HT1080 (cell line): ENCODE measurements around the gene CPNE6. TPM values are rescaled to one million over a fixed set of nuclear protein-coding genes. Genes with fewer than 3 reads are reported as not detected.
"Not testable (repeated sequence)": the region's sequence is repeated elsewhere in the genome, so short reads cannot be mapped to it uniquely, and the experiment has no call there.

Experiments used
- DNase-seq: peaks from one replicate; pipeline ENCODE4 v3.0.0-alpha.2; 2015; ENCODE audit warnings: low read depth
- total RNA-seq: library from RNA; depleted of rRNA; stranded (reverse); fragments of >200 nt; shearing (Covaris generic); gene quantifications from 2 replicates; pipeline ENCODE4 v1.2.3, GENCODE V29; 2014

CPNE6 gene
- total RNA-seq, 1 experiment from 2014 or later: not detected

- no peak for DNase-seq
These were observed 31.1 kb downstream of the CPNE6 start for GRCh38 chr14:24102357-24103048.

DNA sequence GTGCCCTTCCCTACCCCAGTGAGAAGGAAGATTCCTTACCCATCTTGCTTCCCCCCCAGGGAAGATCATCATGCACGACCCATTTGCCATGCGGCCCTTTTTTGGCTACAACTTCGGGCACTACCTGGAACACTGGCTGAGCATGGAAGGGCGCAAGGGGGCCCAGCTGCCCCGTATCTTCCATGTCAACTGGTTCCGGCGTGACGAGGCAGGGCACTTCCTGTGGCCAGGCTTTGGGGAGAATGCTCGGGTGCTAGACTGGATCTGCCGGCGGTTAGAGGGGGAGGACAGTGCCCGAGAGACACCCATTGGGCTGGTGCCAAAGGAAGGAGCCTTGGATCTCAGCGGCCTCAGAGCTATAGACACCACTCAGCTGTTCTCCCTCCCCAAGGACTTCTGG is 32.1 kb downstream of the CPNE6 start:
- DNase-seq: no peak

DNA sequence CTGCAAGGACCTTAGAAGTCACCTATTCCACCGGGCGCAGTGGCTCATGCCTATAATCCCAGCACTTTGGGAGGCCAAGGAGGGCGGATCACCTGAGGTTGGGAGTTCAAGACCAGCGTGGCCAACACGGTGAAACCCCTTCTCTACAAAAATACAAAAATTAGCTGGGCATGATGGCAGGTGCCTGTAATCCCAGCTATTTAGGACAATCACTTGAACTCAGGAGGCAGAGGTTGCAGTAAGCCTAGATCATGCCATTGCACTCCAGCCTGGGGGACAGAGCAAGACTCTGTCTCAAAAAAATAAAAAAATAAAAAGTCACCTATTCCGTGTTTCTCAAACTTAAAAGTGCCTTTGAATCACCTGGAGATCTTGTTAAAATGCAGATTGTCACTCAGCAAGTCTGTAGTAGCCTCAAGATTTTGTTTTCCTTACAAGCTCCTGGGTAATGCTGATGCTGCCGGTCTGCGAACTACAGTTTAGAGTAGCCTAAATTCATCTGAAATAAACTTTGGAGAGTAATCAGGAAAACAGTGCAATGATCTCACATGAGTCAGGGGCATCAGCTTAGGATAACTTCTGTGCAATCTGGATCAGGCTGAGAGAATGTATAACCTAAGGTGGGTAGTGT is 34.4 kb downstream of the CPNE6 start:
- not testable (repeated sequence) for DNase-seq

- no peak for DNase-seq
These were observed 35.4 kb downstream of the CPNE6 start for GRCh38 chr14:24106672-24107271.

- no peak for DNase-seq
These were observed 37.0 kb downstream of the CPNE6 start for GRCh38 chr14:24108336-24108874.

GRCh38 chr14:24110060-24110459 is 38.7 kb downstream of the CPNE6 start:
- DNase-seq: no peak

DNA sequence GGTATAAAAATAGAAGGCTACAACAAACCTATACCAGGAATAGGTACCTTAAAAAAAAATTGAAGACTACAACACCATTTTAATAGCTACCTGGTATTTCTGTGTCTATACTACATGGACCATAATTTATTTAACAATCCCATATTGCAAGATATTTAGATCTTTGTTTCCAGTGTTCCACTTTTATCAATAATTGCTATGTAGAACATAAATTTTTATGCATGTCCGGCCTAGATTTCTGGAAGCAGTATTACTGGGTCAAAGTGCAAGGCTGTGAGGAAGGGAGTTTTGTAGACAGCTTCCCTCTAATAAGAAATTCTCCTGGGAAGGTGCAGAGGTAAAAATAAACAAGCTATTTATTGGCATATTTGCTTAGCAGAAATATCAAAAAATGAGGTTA is 39.2 kb downstream of the CPNE6 start:
- no peak for DNase-seq

GRCh38 chr14:24113379-24113800 is 42.0 kb downstream of the CPNE6 start:
- DNase-seq: no peak

- peak; percentile 89 for DNase-seq
These were observed 42.6 kb downstream of the CPNE6 start for GRCh38 chr14:24113801-24114531.

DNA sequence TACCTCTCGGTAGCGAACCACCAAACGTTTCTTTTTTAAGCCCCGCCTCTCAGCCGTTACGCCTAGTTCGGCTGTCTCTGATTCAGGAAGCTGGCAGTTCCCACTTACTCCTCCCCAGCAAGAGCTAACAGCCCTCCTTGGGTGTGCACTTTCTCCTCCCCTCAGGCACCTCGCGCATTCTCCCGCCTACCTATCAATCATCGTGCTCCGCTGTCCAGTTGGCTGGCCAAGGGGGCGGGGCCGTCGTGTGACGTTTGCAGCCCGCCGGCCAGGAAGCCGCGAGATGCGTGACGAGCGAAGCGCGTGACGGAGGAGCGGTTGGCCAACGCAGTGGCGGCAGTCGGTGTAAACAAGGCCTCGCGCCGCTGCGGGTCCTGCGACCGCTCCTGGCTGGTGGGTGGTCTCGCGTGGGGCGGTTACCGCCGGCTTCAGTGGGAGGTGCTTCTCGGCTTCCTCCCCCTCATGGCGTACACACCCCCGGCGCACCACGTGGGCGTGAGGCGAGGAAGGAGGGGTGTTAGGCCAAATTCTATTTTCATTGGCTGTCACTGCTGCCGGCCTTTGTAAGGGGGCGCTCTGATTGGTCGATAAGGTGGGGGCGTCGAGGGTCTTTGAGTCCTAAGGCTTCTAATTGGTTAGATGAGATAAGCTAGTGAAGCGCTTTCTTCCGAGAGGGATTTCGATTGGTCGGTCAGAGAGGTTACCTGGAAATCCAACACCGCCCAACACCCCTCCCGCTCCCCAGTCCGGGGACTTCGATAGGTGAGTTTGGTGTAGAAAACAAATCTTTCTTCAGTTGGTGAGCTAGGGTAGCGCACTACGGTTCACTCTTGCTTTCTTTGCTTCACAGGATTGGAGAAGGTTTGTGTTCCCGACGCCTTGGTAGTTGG is 43.4 kb downstream of the CPNE6 start, which contains the start of the genes DCAF11 and NRL:
Gene DCAF11, plus strand, starts transcription at position 246 of the 890 bp plus-strand sequence. CDS start 818 bp downstream, outside the sequence.
Gene NRL, minus strand, starts transcription at position 418 of the 890 bp plus-strand sequence. CDS start 32,101 bp downstream, outside the sequence.
- DNase-seq: peak; percentile 100

DNA sequence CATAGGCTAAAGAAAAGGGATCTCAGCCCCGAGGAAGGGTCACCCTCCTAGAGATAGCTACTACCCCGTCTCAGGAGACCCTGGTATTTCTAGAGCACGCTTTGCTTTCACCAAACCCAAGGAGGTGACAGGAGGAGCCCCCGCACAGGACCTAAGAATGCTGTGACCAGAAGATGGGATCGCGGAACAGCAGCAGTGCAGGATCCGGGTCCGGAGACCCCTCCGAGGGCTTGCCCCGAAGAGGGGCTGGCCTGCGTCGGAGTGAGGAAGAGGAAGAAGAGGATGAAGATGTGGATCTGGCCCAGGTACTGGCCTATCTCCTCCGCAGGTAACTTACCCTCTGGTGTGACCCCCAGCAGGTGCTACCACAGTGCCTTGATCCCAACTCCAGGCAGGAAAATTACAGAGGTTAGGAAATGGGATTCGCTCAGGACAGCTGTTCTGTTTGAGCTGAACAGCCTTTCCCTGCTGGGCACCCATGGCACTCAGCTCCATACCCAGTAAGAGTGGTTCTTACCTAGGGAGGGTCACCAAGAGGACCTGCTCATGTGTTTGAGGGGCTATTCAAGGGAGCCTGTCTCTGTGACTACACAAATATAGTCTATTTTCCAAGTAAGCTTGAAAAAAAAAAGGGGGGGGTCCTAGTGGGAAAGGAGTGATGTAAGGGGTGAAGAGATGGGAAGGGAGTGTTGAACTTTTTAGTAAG is 44.2 kb downstream of the CPNE6 start:
- no peak for DNase-seq

GRCh38 chr14:24116128-24116814 is 44.9 kb downstream of the CPNE6 start:
- no peak for DNase-seq

DNA sequence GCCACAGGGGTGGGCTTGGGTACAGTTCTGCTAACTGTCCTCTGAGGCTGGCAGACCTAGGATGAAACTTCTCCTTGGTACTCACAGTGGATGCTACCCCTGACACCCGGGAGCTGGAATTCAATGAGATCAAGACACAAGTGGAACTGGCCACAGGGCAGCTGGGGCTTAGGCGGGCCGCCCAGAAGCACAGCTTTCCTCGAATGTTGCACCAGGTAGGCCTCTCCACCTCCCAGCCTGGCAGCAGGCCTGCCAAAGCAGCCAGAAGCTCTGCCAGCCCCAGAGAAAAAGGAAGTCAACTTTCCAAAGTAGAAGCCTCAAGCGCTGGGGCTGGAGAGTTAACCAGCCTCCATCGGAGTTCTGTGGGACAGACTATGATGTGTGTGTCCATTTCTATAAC is 45.8 kb downstream of the CPNE6 start:
- no peak for DNase-seq

- DNase-seq: no peak
These were observed 48.3 kb downstream of the CPNE6 start for GRCh38 chr14:24119691-24120090.

- DNase-seq: no peak
These were observed 49.8 kb downstream of the CPNE6 start for GRCh38 chr14:24121210-24121609.

- no peak for DNase-seq
These were observed 51.1 kb downstream of the CPNE6 start for GRCh38 chr14:24122416-24122815.

DNA sequence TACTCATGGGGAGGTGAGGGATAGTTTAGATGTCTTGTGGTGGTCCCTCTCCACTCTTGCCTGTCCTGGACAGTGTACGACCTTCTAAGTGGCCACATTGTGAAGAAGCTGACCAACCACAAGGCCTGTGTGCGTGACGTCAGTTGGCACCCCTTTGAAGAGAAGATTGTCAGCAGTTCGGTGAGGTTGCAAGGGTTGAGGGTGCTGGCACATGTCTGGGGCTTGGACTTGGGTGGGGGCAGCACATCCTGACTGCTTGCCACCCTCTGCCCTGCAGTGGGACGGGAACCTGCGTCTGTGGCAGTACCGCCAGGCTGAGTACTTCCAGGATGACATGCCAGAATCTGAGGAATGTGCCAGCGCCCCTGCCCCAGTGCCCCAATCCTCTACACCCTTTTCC is 51.5 kb downstream of the CPNE6 start:
- DNase-seq: no peak

DNA sequence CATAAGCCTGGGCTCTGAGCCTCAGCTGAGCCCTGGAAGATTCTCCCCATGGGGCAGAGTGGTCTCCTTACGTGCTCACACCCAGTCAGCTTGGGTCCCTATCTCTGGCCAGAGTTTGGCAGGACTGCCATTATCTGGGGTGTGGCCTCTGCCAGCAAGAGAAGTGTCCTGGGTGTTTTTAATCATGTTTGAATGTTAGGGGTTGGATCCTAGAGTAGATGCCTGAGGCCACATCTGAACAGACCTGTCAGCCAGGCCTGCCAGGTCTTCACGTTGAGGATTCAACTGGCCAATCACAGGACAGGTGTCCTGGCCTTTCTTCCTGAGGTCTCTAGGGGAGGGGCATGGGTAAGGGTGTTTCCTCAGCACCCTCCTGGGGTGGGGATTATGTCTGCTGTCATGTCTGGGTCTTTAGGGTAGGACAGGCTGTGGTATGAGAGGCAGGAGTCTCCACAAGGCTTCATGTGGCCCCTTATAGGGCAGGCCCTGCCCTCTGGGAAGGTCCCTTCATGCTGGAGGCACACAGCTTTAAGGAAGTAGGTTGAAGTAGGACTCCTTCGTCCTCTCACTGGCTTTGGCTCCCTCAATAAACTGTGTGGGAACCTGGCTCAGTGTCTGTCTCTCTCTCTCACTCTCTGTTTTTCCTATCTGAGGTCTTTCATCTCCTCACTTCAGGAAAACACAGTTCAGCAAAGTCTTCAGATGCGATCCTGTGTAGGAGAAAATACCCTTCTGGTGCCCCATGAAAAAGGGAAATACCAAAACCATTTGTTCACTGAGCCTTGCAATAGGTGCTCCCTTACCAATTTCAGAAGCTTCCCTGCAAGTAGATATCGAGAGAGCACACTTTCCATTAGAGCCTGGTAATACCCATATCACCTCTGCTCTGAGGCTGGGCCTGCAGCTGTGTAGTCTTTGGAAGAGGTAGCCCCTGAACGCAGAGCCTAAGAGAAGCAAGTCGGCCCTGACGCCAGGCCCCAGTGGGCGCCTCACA is 52.4 kb downstream of the CPNE6 start:
- no peak for DNase-seq
